Colon (tissue), 2 donors: ENCODE data around the gene TPSD1.
"Not testable (repeated sequence)": the region's sequence is repeated elsewhere in the genome, so short reads cannot be mapped to it uniquely, and the experiment has no call there.

Source experiments
- FAIRE-seq: peaks from 2 replicates; lab custom pipeline; 2012; peaks lifted over from hg19 to GRCh38; lab: Jason Lieb, UNC
- donor health status: control.
- donor health status: control.

TPSD1 gene

GRCh38 chr16:1241081-1241480, 14.8 kb upstream of the TPSD1 start:
- FAIRE-seq, result not testable (repeated sequence)

GRCh38 chr16:1243363-1243762, 12.5 kb upstream of the TPSD1 start:
- not testable (repeated sequence) for FAIRE-seq

- FAIRE-seq, result not testable (repeated sequence)
These were observed 11.7 kb upstream of the TPSD1 start for GRCh38 chr16:1243907-1244850.

- no peak for FAIRE-seq
These were observed 11.0 kb upstream of the TPSD1 start for GRCh38 chr16:1244881-1245280.

GRCh38 chr16:1245452-1246020, 10.3 kb upstream of the TPSD1 start:
- no peak for FAIRE-seq

GRCh38 chr16:1247903-1248537, 7.8 kb upstream of the TPSD1 start:
- FAIRE-seq, result not testable (repeated sequence)

- not testable (repeated sequence) for FAIRE-seq
These were observed 6.7 kb upstream of the TPSD1 start for GRCh38 chr16:1249031-1249755.

GRCh38 chr16:1253701-1254364, 2.0 kb upstream of the TPSD1 start:
- FAIRE-seq, result not testable (repeated sequence)

- FAIRE-seq, result not testable (repeated sequence)
These were observed 1.0 kb upstream of the TPSD1 start for GRCh38 chr16:1254821-1255220.

GRCh38 chr16:1256296-1256873, 516 bp downstream of the TPSD1 start:
- FAIRE-seq, result not testable (repeated sequence)

GRCh38 chr16:1256874-1257322, 1.0 kb downstream of the TPSD1 start:
- no peak for FAIRE-seq

GRCh38 chr16:1257561-1258224, 1.8 kb downstream of the TPSD1 start:
- no peak for FAIRE-seq

GRCh38 chr16:1258225-1258600, 2.3 kb downstream of the TPSD1 start:
- FAIRE-seq, result no peak

GRCh38 chr16:1258906-1259759, 3.3 kb downstream of the TPSD1 start:
- no peak for FAIRE-seq

GRCh38 chr16:1259760-1260068, 3.8 kb downstream of the TPSD1 start:
- FAIRE-seq, result no peak

- FAIRE-seq, result no peak
These were observed 4.3 kb downstream of the TPSD1 start for GRCh38 chr16:1260101-1260680.

GRCh38 chr16:1261131-1261892, 5.4 kb downstream of the TPSD1 start:
- FAIRE-seq, result no peak

GRCh38 chr16:1262210-1262845, 6.5 kb downstream of the TPSD1 start:
- no peak for FAIRE-seq
